HL-60 (cell line): ENCODE measurements around the gene PDS5B.
A peak's percentile ranks its signal among the peaks of the same experiment; 100 is the strongest.

Experiments used
- POLR2AphosphoS5 ChIP-seq: IDR thresholded peaks from 2 replicates; pipeline ENCODE4 v1.6.1; 2012; ENCODE audit warnings: low read depth
- TF ChIP-seq, protein P1 (sequence below): IDR thresholded peaks from one replicate; pipeline ENCODE4 v1.5.1; 2011; ENCODE audit warnings: low read length, control low read depth, inconsistent platforms; ENCODE audit not compliant: insufficient read depth

DNA sequence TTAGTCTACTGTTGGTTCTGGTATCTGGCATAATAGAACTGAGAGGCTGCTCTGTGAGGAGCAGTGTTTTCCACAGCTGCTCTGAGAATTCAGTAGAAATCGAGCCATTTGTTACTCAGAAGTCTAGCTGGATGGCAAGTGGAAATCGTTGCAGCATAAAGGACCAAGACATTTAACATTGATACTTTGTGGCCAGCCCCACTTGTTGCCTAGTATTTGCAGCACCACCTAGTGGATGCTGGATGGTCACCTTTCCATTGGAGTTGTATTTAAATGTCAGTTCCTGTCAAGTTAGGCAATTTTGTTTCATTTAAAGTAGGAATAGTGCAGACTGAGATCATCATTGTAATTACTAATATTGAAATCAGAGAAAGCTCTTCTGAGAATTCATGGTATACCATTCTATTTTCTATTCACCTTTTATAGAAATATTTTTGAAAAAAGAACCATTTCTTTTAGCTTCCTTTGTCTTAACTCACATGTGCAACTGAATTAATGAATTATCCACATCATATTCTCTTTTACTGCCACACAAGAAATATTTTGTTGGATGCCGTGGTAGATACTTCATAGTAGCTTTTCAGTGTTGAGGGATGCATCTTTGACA lies 64.6 kb downstream of the PDS5B start:
- TF ChIP-seq, protein P1, sequence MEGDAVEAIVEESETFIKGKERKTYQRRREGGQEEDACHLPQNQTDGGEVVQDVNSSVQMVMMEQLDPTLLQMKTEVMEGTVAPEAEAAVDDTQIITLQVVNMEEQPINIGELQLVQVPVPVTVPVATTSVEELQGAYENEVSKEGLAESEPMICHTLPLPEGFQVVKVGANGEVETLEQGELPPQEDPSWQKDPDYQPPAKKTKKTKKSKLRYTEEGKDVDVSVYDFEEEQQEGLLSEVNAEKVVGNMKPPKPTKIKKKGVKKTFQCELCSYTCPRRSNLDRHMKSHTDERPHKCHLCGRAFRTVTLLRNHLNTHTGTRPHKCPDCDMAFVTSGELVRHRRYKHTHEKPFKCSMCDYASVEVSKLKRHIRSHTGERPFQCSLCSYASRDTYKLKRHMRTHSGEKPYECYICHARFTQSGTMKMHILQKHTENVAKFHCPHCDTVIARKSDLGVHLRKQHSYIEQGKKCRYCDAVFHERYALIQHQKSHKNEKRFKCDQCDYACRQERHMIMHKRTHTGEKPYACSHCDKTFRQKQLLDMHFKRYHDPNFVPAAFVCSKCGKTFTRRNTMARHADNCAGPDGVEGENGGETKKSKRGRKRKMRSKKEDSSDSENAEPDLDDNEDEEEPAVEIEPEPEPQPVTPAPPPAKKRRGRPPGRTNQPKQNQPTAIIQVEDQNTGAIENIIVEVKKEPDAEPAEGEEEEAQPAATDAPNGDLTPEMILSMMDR = peak; percentile 74
- no peak for TF ChIP-seq POLR2AphosphoS5
